Liver (tissue), 3 donors: ENCODE results near the gene PTK6.

ENCODE experiments used
- EGR1 ChIP-seq, 2 donors: IDR thresholded peaks; 2 replicates each; pipeline ENCODE4 v1.6.1; 2016 to 2018; ENCODE audit warnings: antibody characterized with exemption in 2 of 2, low read depth in 2 of 2
- GABPA ChIP-seq, 2 donors: IDR thresholded peaks in 1 of 2; conservative IDR thresholded peaks in 1 of 2; 2 replicates each; pipeline ENCODE4 v1.6.1; 2016; ENCODE audit warnings: antibody characterized with exemption in 2 of 2, mild to moderate bottlenecking in 1 of 2, moderate library complexity in 1 of 2
- JUND ChIP-seq, 2 donors: IDR thresholded peaks; 2 replicates each; pipeline ENCODE4 v1.6.1; 2016; ENCODE audit warnings: antibody characterized with exemption in 2 of 2
- MAX ChIP-seq: IDR thresholded peaks from 2 replicates; pipeline ENCODE4 v1.6.1; 2016; ENCODE audit warnings: antibody characterized with exemption
- RAD21 ChIP-seq, 2 donors: IDR thresholded peaks; 2 replicates each; pipeline ENCODE4 v1.6.1; 2016; ENCODE audit warnings: antibody characterized with exemption in 2 of 2, mild to moderate bottlenecking in 2 of 2
- SP1 ChIP-seq: IDR thresholded peaks from 2 replicates; pipeline ENCODE4 v1.6.1; 2018; ENCODE audit warnings: antibody characterized with exemption, mild to moderate bottlenecking
- YY1 ChIP-seq: IDR thresholded peaks from 2 replicates; pipeline ENCODE4 v1.6.1; 2016; ENCODE audit warnings: antibody characterized with exemption, mild to moderate bottlenecking
- TF ChIP-seq, protein P1 (sequence below): fragments of 150-350 bp; IDR thresholded peaks from 2 replicates; pipeline ENCODE4 v1.5.1; 2017; ENCODE audit warnings: improper control_type of control experiment, low read depth, low read length; ENCODE audit not compliant: missing input control
- TF ChIP-seq, protein P2 (sequence below): IDR thresholded peaks from 2 replicates; pipeline ENCODE4 v1.6.1; 2016; ENCODE audit warnings: antibody characterized with exemption, mild to moderate bottlenecking
- TF ChIP-seq, protein P3 (sequence below): IDR thresholded peaks from 2 replicates; pipeline ENCODE4 v1.6.1; 2016; ENCODE audit warnings: antibody characterized with exemption
- donor health status: healthy.
- donor health status: healthy.

GRCh38 chr20:63543733-63544132 lies 6.6 kb upstream of the PTK6 start:
- TF ChIP-seq, protein P1, sequence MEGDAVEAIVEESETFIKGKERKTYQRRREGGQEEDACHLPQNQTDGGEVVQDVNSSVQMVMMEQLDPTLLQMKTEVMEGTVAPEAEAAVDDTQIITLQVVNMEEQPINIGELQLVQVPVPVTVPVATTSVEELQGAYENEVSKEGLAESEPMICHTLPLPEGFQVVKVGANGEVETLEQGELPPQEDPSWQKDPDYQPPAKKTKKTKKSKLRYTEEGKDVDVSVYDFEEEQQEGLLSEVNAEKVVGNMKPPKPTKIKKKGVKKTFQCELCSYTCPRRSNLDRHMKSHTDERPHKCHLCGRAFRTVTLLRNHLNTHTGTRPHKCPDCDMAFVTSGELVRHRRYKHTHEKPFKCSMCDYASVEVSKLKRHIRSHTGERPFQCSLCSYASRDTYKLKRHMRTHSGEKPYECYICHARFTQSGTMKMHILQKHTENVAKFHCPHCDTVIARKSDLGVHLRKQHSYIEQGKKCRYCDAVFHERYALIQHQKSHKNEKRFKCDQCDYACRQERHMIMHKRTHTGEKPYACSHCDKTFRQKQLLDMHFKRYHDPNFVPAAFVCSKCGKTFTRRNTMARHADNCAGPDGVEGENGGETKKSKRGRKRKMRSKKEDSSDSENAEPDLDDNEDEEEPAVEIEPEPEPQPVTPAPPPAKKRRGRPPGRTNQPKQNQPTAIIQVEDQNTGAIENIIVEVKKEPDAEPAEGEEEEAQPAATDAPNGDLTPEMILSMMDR: no peak
- TF ChIP-seq, protein P2, sequence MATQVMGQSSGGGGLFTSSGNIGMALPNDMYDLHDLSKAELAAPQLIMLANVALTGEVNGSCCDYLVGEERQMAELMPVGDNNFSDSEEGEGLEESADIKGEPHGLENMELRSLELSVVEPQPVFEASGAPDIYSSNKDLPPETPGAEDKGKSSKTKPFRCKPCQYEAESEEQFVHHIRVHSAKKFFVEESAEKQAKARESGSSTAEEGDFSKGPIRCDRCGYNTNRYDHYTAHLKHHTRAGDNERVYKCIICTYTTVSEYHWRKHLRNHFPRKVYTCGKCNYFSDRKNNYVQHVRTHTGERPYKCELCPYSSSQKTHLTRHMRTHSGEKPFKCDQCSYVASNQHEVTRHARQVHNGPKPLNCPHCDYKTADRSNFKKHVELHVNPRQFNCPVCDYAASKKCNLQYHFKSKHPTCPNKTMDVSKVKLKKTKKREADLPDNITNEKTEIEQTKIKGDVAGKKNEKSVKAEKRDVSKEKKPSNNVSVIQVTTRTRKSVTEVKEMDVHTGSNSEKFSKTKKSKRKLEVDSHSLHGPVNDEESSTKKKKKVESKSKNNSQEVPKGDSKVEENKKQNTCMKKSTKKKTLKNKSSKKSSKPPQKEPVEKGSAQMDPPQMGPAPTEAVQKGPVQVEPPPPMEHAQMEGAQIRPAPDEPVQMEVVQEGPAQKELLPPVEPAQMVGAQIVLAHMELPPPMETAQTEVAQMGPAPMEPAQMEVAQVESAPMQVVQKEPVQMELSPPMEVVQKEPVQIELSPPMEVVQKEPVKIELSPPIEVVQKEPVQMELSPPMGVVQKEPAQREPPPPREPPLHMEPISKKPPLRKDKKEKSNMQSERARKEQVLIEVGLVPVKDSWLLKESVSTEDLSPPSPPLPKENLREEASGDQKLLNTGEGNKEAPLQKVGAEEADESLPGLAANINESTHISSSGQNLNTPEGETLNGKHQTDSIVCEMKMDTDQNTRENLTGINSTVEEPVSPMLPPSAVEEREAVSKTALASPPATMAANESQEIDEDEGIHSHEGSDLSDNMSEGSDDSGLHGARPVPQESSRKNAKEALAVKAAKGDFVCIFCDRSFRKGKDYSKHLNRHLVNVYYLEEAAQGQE: no peak
- TF ChIP-seq SP1 (no peak), JUND (IDR thresholded peaks at IDR 0.05) (no peak), RAD21 (IDR thresholded peaks at IDR 0.05) (no peak), GABPA (IDR thresholded peaks at IDR 0.05 in 1 of 2, conservative IDR thresholded peaks at IDR 0.05 in 1 of 2) (no peak), MAX (no peak), EGR1 (IDR thresholded peaks at IDR 0.05; ENCODE audit: low read depth in 2 of 2) (no peak), YY1 (no peak)
- TF ChIP-seq, protein P3, sequence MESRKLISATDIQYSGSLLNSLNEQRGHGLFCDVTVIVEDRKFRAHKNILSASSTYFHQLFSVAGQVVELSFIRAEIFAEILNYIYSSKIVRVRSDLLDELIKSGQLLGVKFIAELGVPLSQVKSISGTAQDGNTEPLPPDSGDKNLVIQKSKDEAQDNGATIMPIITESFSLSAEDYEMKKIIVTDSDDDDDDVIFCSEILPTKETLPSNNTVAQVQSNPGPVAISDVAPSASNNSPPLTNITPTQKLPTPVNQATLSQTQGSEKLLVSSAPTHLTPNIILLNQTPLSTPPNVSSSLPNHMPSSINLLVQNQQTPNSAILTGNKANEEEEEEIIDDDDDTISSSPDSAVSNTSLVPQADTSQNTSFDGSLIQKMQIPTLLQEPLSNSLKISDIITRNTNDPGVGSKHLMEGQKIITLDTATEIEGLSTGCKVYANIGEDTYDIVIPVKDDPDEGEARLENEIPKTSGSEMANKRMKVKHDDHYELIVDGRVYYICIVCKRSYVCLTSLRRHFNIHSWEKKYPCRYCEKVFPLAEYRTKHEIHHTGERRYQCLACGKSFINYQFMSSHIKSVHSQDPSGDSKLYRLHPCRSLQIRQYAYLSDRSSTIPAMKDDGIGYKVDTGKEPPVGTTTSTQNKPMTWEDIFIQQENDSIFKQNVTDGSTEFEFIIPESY: no peak
